ENCODE measurements around the gene SNX24. TPM values are rescaled to one million over a fixed set of nuclear protein-coding genes. Genes with fewer than 3 reads are reported as not detected.
A peak's percentile ranks its signal among the peaks of the same experiment; 100 is the strongest.

Gene SNX24
- total and polyA plus RNA-seq, 4 donors: 15.0 to 39.4 (median 24.4) TPM

- WGBS, 2 donors: 95 to 97% methylated on average over 6 of the region's 6 CpGs
- no peak for DNase-seq
These were observed 40.5 kb downstream of the SNX24 start for GRCh38 chr5:122885891-122886290.

GRCh38 chr5:122895141-122895540 is 49.7 kb downstream of the SNX24 start:
- WGBS, 2 donors: 96 to 98% methylated on average over 1 of the region's 1 CpG
- Histone ChIP-seq H3K27ac (ENCODE audit: low read depth in 1 of 2, low read length in 1 of 2) (no peak overlapping the region), H3K27me3 (ENCODE audit: control insufficient read depth in 3 of 3, insufficient read depth in 3 of 3, low read length in 2 of 3) (no peaks in the 10 kb centered on the region), H3K36me3 (ENCODE audit: control insufficient read depth in 4 of 4, insufficient read depth in 4 of 4, low read length in 4 of 4) (no peaks in the 10 kb centered on the region), H3K4me3 (no peak overlapping the region), H3K9me3 (ENCODE audit: control insufficient read depth in 4 of 4, insufficient read depth in 3 of 4, low read length in 3 of 4) (no peaks in the 10 kb centered on the region), H3K4me1 (ENCODE audit: control insufficient read depth in 5 of 5, insufficient read depth in 5 of 5, low read length in 5 of 5) (peaks cover 0 to 7% (median 0%) of the 10 kb centered on the region in 5 donors), H3K9ac (ENCODE audit: insufficient read depth in 1 of 2, low read length in 2 of 2) (no peak overlapping the region)
- TF ChIP-seq CTCF (IDR thresholded peaks at IDR 0.05; ENCODE audit: control extremely low read depth, extremely low read depth): no peak
- no peak for DNase-seq
- no peak for ATAC-seq (ENCODE audit: insufficient read depth, low FRiP score)

More at GRCh38 chr5:122885891-122886290, 40.5 kb downstream of the SNX24 start:
- Histone ChIP-seq H3K4me3 (no peak overlapping the region), H3K36me3 (ENCODE audit: control insufficient read depth in 4 of 4, insufficient read depth in 4 of 4, low read length in 4 of 4) (no peaks in the 10 kb centered on the region), H3K9ac (ENCODE audit: insufficient read depth in 1 of 2, low read length in 2 of 2) (no peak overlapping the region), H3K27ac (ENCODE audit: low read depth in 1 of 2, low read length in 1 of 2) (no peak overlapping the region), H3K4me1 (ENCODE audit: control insufficient read depth in 5 of 5, insufficient read depth in 5 of 5, low read length in 5 of 5) (peaks cover 0 to 4% (median 0%) of the 10 kb centered on the region in 5 donors), H3K9me3 (ENCODE audit: control insufficient read depth in 4 of 4, insufficient read depth in 3 of 4, low read length in 3 of 4) (no peaks in the 10 kb centered on the region), H3K27me3 (ENCODE audit: control insufficient read depth in 3 of 3, insufficient read depth in 3 of 3, low read length in 2 of 3) (no peaks in the 10 kb centered on the region)
- ATAC-seq (ENCODE audit: insufficient read depth, low FRiP score): no peak
- TF ChIP-seq CTCF (IDR thresholded peaks at IDR 0.05; ENCODE audit: control extremely low read depth, extremely low read depth): no peak

GRCh38 chr5:122896598-122897282 is 51.3 kb downstream of the SNX24 start:
- H3K27ac ChIP-seq (ENCODE audit: low read depth in 1 of 2, low read length in 1 of 2): no peak overlapping the region
- H3K9ac ChIP-seq (ENCODE audit: insufficient read depth in 1 of 2, low read length in 2 of 2): no peak overlapping the region
- H3K9me3 ChIP-seq (ENCODE audit: control insufficient read depth in 4 of 4, insufficient read depth in 3 of 4, low read length in 3 of 4): no peaks in the 10 kb centered on the region
- TF ChIP-seq CTCF (IDR thresholded peaks at IDR 0.05; ENCODE audit: control extremely low read depth, extremely low read depth): no peak
- H3K36me3 ChIP-seq (ENCODE audit: control insufficient read depth in 4 of 4, insufficient read depth in 4 of 4, low read length in 4 of 4): no peaks in the 10 kb centered on the region
- WGBS, 2 donors: 69 to 74% methylated on average over 4 of the region's 4 CpGs
- ATAC-seq (ENCODE audit: insufficient read depth, low FRiP score) (no peak), DNase-seq (peak in 2 of 3 donors; percentile 78 to 79)
- H3K4me3 ChIP-seq: no peak overlapping the region
- peaks cover 0 to 7% (median 0%) of the 10 kb centered on the region in 5 donors for H3K4me1 ChIP-seq (ENCODE audit: control insufficient read depth in 5 of 5, insufficient read depth in 5 of 5, low read length in 5 of 5)
- no peaks in the 10 kb centered on the region for H3K27me3 ChIP-seq (ENCODE audit: control insufficient read depth in 3 of 3, insufficient read depth in 3 of 3, low read length in 2 of 3)

GRCh38 chr5:122897283-122897602 is 51.8 kb downstream of the SNX24 start:
- DNase-seq (no peak), ATAC-seq (ENCODE audit: insufficient read depth, low FRiP score) (no peak)
- Histone ChIP-seq H3K9ac (ENCODE audit: insufficient read depth in 1 of 2, low read length in 2 of 2) (no peak overlapping the region), H3K36me3 (ENCODE audit: control insufficient read depth in 4 of 4, insufficient read depth in 4 of 4, low read length in 4 of 4) (no peaks in the 10 kb centered on the region), H3K27ac (ENCODE audit: low read depth in 1 of 2, low read length in 1 of 2) (no peak overlapping the region), H3K4me1 (ENCODE audit: control insufficient read depth in 5 of 5, insufficient read depth in 5 of 5, low read length in 5 of 5) (peaks cover 0 to 7% (median under 1%) of the 10 kb centered on the region in 5 donors), H3K9me3 (ENCODE audit: control insufficient read depth in 4 of 4, insufficient read depth in 3 of 4, low read length in 3 of 4) (no peaks in the 10 kb centered on the region), H3K27me3 (ENCODE audit: control insufficient read depth in 3 of 3, insufficient read depth in 3 of 3, low read length in 2 of 3) (no peaks in the 10 kb centered on the region), H3K4me3 (no peak overlapping the region)
- no peak for TF ChIP-seq CTCF (IDR thresholded peaks at IDR 0.05; ENCODE audit: control extremely low read depth, extremely low read depth)
